Fibroblast of lung (primary cell): ENCODE measurements around the gene PLAAT4.
"Not testable (repeated sequence)": the region's sequence is repeated elsewhere in the genome, so short reads cannot be mapped to it uniquely, and the experiment has no call there.

Experiments used
- EZH2 ChIP-seq: IDR thresholded peaks from 2 replicates; pipeline ENCODE4 v1.5.1; 2012; ENCODE audit warnings: low read length, control low read depth, mild to moderate bottlenecking; ENCODE audit errors: missing control alignments
- TF ChIP-seq, protein P1 (sequence below), 2 donors: IDR thresholded peaks in 1 of 2; conservative IDR thresholded peaks in 1 of 2; 1 replicate in 1 of 2; 2 replicates in 1 of 2; pipeline ENCODE4 v1.5.1; 2011 to 2012; ENCODE audit warnings: low read length in 2 of 2, control low read depth in 1 of 2, inconsistent platforms in 1 of 2, low read depth in 1 of 2, mild to moderate bottlenecking in 1 of 2

DNA sequence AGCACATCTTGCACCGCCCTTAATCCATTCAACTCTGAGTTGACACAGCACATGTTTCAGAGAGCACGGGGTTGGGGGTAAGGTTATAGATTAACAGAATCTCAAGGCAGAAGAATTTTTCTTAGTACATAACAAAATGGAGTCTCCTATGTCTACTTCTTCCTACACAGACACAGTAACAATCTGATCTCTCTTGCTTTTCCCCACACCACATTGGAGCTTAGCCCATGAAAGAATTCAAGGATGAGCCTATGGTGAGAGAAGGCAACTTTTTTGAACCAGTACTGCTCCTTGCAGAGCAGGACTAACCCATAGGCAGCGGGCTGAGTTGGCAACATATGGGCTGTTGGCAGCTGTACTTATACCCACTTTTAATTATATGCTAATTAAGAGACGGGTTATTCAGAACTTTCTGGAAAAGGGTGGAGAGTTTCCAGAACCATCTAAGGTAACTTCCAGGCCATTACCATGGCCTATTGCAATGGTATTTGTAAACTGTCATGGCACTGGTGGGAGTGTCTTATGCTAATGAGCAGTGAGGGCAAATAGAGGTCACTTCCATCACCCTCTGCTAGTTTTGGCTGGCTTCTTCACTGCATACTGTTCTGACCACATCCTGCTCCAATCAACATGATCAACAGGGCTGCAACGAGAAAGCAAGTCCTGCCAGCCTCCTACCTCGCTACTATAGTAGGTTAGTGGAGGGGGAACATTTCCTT lies 5.4 kb upstream of the PLAAT4 start:
- TF ChIP-seq, protein P1, sequence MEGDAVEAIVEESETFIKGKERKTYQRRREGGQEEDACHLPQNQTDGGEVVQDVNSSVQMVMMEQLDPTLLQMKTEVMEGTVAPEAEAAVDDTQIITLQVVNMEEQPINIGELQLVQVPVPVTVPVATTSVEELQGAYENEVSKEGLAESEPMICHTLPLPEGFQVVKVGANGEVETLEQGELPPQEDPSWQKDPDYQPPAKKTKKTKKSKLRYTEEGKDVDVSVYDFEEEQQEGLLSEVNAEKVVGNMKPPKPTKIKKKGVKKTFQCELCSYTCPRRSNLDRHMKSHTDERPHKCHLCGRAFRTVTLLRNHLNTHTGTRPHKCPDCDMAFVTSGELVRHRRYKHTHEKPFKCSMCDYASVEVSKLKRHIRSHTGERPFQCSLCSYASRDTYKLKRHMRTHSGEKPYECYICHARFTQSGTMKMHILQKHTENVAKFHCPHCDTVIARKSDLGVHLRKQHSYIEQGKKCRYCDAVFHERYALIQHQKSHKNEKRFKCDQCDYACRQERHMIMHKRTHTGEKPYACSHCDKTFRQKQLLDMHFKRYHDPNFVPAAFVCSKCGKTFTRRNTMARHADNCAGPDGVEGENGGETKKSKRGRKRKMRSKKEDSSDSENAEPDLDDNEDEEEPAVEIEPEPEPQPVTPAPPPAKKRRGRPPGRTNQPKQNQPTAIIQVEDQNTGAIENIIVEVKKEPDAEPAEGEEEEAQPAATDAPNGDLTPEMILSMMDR (conservative IDR thresholded peaks at IDR 0.05 in 1 of 2, IDR thresholded peaks at IDR 0.05 in 1 of 2; ENCODE audit: low read depth in 1 of 2, low read length in 2 of 2), result not testable (repeated sequence)
- TF ChIP-seq EZH2, result not testable (repeated sequence)
